ENCODE measurements around the gene MAP3K5.

MAP3K5 gene

DNA sequence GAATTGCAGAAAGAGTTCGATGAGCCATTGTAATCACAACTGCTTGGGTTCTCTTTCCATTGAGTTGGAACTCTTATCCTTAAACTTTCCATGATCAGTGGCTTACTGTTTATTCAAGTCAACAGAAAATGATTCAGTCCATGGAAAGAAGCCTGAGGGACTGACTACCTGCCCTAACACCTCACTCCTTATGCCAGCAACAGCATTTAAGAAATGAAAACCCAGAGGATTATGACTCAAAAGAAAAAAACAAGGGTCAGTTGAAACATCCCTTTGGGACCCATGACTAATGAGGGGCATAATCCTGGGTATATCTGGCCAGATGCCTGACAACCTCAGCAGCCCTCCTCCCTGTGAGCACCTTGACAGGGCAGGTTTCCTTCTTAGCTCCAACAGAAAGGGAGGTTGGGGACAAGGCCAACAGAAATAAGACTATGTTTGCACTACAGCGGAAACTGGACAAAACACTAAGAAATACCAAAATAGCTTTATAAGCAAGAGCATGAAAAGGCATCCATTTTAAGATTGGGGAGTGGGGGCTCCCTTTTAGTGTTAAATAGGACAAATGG lies 106.7 kb downstream of the MAP3K5 start:
- DNase-seq (ENCODE audit: low read depth in 2 of 2), result no peak

- no peak for DNase-seq (ENCODE audit: low read depth in 2 of 2)
These were observed 107.8 kb downstream of the MAP3K5 start for GRCh38 chr6:136684466-136684865.

DNA sequence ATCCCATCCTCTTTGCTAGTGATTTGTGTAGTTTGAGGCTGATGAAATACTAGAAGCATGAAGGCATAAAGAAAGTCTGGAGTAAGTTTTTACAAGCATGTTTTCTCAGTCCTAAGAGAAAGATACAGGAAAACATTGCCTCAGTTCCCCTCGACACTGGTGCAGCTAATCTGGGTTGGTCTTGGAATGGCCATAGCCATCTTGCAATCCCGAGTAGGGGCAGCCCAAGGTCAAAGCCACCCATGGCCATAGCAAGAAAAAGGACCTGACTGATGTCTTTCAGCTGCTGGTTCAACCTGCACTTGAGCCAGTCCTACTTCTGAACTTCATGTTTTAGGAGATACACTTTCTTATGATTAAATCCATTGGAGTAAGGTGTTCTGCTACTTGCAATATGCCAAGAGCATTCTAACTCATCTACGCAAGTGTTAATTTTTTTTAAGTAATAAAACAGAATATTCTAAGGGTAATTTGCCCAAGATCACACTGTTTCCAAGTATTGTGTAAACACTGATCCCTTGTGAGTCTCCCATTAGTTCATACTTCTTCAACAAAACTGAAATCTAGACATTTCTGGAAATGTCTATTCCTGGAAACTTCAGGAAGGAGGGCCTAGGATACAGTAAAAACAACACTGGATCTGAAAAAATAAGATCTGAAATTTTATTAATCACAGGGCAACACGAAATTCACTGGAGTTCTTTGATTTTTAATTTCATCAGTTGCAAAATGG lies 108.9 kb downstream of the MAP3K5 start:
- no peak for DNase-seq (ENCODE audit: low read depth in 2 of 2)

DNA sequence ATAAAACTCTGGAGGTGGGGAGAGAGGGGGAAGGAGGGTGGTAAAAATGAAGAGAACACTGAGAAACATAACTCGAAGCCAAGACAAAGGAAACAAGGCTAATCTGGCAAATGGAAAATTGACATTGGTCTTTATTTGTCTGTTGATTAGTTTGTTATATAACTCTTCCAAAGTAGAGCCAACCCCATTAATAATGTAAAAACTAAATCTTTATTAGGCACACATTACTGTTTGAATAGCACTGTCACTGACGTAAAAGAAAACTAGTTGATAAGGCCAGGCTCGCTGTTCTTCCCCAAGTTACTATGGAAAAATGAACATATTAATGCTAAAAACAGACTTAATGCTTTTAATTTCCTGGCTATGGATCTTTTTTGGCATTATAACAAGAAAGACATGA lies 110.0 kb downstream of the MAP3K5 start:
- DNase-seq (ENCODE audit: low read depth in 2 of 2), result no peak

DNA sequence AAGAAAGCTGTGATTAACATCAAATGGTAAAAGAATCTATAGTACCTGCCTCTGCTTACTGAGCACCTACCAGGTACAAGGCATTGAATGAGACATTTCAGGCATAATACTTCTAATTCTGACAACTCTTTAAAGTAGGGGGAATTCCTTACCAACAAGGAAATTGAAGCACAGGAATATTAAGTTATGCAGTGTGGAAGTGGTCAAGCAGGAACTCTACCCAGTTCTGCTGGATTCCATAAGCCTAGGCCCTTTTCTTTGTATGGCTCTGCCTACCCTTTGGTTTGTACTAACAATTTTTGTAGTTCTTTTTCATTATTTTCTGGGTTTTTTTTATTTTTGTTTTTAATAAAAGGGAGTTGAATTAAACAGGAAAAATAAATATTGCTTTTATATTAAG lies 114.5 kb downstream of the MAP3K5 start:
- no peak for DNase-seq (ENCODE audit: low read depth in 2 of 2)

- DNase-seq (ENCODE audit: low read depth in 2 of 2), result no peak
These were observed 114.9 kb downstream of the MAP3K5 start for GRCh38 chr6:136677344-136677743.

- DNase-seq (ENCODE audit: low read depth in 2 of 2), result no peak
These were observed 116.2 kb downstream of the MAP3K5 start for GRCh38 chr6:136676075-136676474.

- no peak for DNase-seq (ENCODE audit: low read depth in 2 of 2)
These were observed 118.7 kb downstream of the MAP3K5 start for GRCh38 chr6:136673571-136673970.

DNA sequence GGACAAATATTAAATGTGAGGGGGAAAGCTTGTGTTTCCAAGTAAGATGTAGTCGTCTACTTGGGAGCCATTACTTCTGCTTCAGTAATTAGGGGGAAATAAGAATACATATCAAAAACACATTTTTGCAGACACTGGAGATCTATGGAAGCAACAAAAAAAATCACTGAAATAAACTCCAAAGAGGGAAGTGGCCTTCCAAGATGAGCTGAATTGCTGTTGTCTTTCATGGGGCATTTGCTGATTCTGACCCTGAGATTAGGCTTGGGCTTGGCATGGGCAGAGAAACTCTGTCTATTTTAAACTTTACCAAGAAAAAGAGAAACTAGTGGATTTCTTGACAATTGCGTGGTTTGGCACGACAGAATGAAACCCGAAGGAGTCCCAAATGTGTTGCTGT lies 120.1 kb downstream of the MAP3K5 start:
- DNase-seq (ENCODE audit: low read depth in 2 of 2), result no peak

DNA sequence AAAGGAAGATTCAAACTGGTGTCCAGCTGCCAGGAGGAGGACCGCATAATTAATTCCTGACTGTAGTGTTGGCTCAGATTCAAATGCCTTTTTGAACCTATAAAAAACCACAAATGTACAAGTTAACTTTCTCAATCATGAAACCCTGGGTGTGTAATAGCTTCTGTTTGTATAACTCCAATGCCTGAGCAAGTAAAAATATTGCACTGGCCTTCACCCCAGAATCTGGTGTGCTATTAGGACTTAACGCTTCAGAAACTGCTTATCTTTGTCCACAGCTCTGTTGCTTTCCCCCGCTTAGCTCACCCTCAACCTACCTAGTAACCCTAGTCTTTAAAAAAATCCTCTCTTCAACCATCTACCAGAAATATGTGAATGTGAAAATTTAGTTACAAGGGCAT lies 123.0 kb downstream of the MAP3K5 start:
- DNase-seq (ENCODE audit: low read depth in 2 of 2), result peak; percentile 62 to 63

- no peak for DNase-seq (ENCODE audit: low read depth in 2 of 2)
These were observed 123.7 kb downstream of the MAP3K5 start for GRCh38 chr6:136668571-136668970.

DNA sequence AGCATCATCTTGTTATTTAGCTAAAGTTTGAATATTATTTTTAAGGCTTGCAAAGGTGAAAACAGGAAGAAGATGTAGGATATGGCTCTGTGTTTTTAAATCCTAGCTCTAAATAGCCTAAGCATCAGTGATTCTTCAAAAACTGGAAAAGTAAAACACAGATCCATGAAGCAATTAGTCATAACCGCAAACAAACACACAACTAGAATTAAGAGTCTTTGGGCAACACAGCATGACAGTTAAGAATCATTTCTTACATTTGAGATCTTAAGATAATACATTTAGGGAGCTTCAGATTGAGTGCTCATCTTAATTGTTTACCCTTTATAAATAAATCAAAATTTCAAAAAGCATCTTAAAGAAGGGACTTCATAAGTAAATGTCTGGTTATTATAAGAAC lies 126.2 kb downstream of the MAP3K5 start:
- DNase-seq (ENCODE audit: low read depth in 2 of 2), result no peak

- DNase-seq (ENCODE audit: low read depth in 2 of 2), result no peak
These were observed 129.7 kb downstream of the MAP3K5 start for GRCh38 chr6:136662347-136663237.

- DNase-seq (ENCODE audit: low read depth in 2 of 2), result no peak
These were observed 131.6 kb downstream of the MAP3K5 start for GRCh38 chr6:136660727-136661126.

DNA sequence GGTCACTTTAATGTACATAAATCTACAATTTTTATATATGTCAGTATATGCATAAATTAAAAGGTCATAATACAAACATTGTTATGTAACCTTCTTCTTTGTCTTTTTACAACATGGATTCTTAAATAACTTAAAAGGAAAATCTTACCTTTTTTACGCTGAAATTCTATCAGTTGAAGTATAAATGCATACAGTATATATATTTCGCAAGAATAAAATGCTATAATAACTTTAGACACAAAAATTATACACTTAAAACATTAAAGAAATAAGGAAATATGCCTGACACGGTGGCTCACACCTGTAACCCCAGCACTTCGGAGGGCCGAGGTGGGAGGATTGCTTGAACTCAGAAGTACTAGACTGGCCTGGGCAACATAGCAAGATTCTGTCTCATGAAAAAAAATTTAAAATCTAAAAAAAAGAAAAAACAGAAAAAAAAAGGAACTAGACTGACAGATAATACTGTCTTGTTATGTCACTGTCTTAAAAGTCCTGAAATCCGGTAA lies 132.2 kb downstream of the MAP3K5 start:
- no peak for DNase-seq (ENCODE audit: low read depth in 2 of 2)

- no peak for DNase-seq (ENCODE audit: low read depth in 2 of 2)
These were observed 133.6 kb downstream of the MAP3K5 start for GRCh38 chr6:136658711-136659110.

DNA sequence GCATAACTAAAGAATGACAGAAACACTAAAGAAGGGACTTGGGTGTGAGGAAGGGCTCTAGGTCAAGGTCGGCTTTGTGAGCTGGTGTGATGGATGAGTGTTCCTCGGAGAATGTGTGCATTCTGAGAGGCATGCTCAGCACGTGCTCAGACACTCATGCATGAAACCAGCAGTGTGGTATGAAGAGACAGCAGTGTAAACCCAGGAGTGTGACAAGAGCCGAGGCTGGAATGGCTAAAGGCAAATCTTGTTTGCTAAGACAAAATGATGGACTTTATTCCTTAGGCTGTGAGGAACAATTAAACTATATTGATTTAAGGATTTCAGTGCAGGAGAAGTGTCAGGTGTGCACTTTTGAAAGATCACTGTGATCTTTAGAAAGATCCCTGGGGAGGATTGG lies 134.6 kb downstream of the MAP3K5 start:
- DNase-seq (ENCODE audit: low read depth in 2 of 2), result no peak

DNA sequence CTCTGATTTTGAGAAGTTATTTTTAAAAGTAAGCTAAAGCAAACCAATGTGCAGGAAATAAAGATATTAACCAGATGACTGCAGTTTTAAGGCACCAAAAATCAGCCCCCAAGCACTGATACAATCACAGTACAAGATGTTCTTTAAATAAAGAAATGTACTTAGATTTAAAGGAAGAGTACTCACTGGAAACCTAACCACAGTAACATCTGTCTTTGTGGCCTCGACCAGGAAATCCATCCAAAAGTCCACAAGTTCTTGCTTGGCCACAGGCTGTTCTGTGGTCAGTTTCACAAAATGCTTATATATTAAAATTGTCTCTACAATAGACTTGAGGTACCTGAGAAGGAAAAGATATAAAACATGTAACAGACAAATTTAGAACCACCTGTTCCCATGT lies 136.2 kb downstream of the MAP3K5 start:
- no peak for DNase-seq (ENCODE audit: low read depth in 2 of 2)

GRCh38 chr6:136655239-136656014 lies 136.8 kb downstream of the MAP3K5 start:
- DNase-seq (ENCODE audit: low read depth in 2 of 2), result no peak

DNA sequence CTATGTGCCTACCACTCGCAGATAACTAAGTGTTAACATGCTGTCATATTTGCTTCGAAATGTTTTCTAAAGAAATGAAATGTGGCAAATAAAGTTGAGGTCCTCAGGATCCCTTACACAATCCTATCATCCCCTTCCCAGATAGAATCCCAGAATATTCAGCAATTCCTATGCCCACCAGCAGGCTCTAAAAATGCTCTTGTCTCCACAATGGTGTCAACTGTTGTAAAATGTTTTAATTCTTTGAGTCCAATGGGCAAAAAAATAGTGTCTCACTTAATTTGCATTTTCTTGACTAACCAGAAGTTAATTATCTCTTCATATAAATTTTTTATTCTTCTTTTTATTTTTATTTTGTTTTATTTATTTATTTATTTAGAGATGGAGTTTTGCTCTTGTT lies 138.2 kb downstream of the MAP3K5 start:
- no peak for DNase-seq (ENCODE audit: low read depth in 2 of 2)

DNA sequence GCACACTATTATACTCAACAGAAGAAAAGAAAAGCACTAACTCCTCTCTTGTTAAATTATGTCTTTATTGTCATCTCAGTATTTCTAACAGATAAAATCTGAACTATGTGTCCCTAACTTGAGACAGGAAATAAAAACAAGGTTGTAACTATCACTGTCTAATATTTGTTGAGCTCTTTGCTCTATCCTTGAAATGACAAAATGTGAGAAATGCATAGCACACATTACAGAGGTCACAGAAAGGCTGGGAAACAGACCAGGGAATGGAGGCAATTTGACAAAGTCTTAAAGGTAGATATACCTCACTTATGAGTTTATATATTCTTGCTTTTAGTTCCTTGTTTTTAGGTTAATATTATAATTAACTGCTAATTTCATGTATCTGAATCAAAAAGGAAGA lies 139.6 kb downstream of the MAP3K5 start:
- DNase-seq (ENCODE audit: low read depth in 2 of 2), result no peak

- DNase-seq (ENCODE audit: low read depth in 2 of 2), result no peak
These were observed 140.3 kb downstream of the MAP3K5 start for GRCh38 chr6:136651982-136652381.
